ENCODE results near the gene ZRANB1.

- TF ChIP-seq CTCF (conservative IDR thresholded peaks at IDR 0.05; ENCODE audit: low read depth in 2 of 2) (no peak), EZH2phosphoT487 (IDR thresholded peaks at IDR 0.05; ENCODE audit: unreplicated experiment) (no peak), POLR2AphosphoS5 (IDR thresholded peaks at IDR 0.05; ENCODE audit: low read depth) (no peak), REST (IDR thresholded peaks at IDR 0.05; ENCODE audit: unreplicated experiment) (no peak), ETS1 (IDR thresholded peaks at IDR 0.05) (no peak), NANOG (IDR thresholded peaks at IDR 0.05; ENCODE audit: borderline replicate concordance) (no peak)
These were observed 32.2 kb downstream of the ZRANB1 start for GRCh38 chr10:124974131-124974530.
